Measurements from ENCODE around the gene NDNF. TPM values are rescaled to one million over a fixed set of nuclear protein-coding genes. Genes with fewer than 3 reads are reported as not detected.

Gene NDNF
- total RNA-seq, 1 experiment from 2014 or later: not detected

- no peak for DNase-seq (ENCODE audit: low read depth)
Measured at GRCh38 chr4:121014544-121014943, 57.8 kb downstream of the NDNF start.

GRCh38 chr4:121011780-121012340 lies 60.5 kb downstream of the NDNF start:
- DNase-seq (ENCODE audit: low read depth): no peak

GRCh38 chr4:121011138-121011537 lies 61.2 kb downstream of the NDNF start:
- DNase-seq (ENCODE audit: low read depth): no peak

GRCh38 chr4:121009578-121010478 lies 62.5 kb downstream of the NDNF start:
- no peak for DNase-seq (ENCODE audit: low read depth)

- DNase-seq (ENCODE audit: low read depth): no peak
Measured at GRCh38 chr4:121007660-121008059, 64.7 kb downstream of the NDNF start.

GRCh38 chr4:121003863-121004262 lies 68.5 kb downstream of the NDNF start:
- DNase-seq (ENCODE audit: low read depth): no peak

- DNase-seq (ENCODE audit: low read depth): no peak
Measured at GRCh38 chr4:120995266-120996010, 76.9 kb downstream of the NDNF start.

GRCh38 chr4:120994521-120994920 lies 77.8 kb downstream of the NDNF start:
- DNase-seq (ENCODE audit: low read depth): no peak

- DNase-seq (ENCODE audit: low read depth): no peak
Measured at GRCh38 chr4:120991885-120992284, 80.5 kb downstream of the NDNF start.

- DNase-seq (ENCODE audit: low read depth): no peak
Measured at GRCh38 chr4:120990246-120990645, 82.1 kb downstream of the NDNF start.

Other genes starting within 250 kb of the NDNF start
- gene PRDM5, start 149.8 kb downstream of the NDNF start, total RNA-seq (2014; rRNA removed; shearing (Covaris generic)): 10.8 and 11.4 TPM in 2 replicates
- gene TNIP3, start 91.8 kb upstream of the NDNF start, total RNA-seq (2014; rRNA removed; shearing (Covaris generic)): 1.1 and 1.8 TPM in 2 replicates

Data from RPMI7951 (cell line).